Endothelial cell of umbilical vein (primary cell): ENCODE data around the gene COPS4. TPM values are rescaled to one million over a fixed set of nuclear protein-coding genes. Genes with fewer than 3 reads are reported as not detected.

Source experiments
- BruUV-seq: library from RNA; stranded (reverse); fragments of 400-500 nt; replicated peaks from 2 replicates; lab custom pipeline; 2021; lab: Mats Ljungman, UMichigan
- CTCF ChIA-PET: fragments of 300-600, 350-600 bp; sonication (Branson Sonifier 250); formaldehyde crosslinking; loops from one replicate; lab custom pipeline; 2021; ENCODE audit warnings: antibody characterized with exemption, inconsistent platforms; lab: Charles Lee
- POLR2A ChIA-PET: fragments of 300-600, 350-600 bp; sonication (Branson Sonifier 250); formaldehyde crosslinking; loops from one replicate; lab custom pipeline; 2021; ENCODE audit warnings: antibody characterized with exemption, inconsistent platforms; lab: Charles Lee
- DNase-seq: peaks from one replicate; pipeline ENCODE4 v3.0.0-alpha.2; 2011; ENCODE audit warnings: low read depth, low spot score
- FAIRE-seq: peaks from 2 replicates; lab custom pipeline; 2011; peaks lifted over from hg19 to GRCh38; lab: Jason Lieb, UNC
- H2AFZ ChIP-seq: 2 replicates; pipeline ENCODE4 v1.6.0; 2012; ENCODE audit warnings: low read depth, low read length, control low read depth, inconsistent platforms
- H3K27ac ChIP-seq: 2 replicates; pipeline ENCODE4 v1.5.1; 2011; ENCODE audit warnings: low read depth, mild to moderate bottlenecking, control low read depth, low read length, moderate library complexity; ENCODE audit not compliant: insufficient read depth
- H3K27me3 ChIP-seq, 2 experiments: 2 replicates each; pipeline versions ENCODE4 v1.6.0 to v1.6.1; 2011; ENCODE audit warnings: low read length in 2 of 2, mixed read lengths in 1 of 2; ENCODE audit not compliant: control insufficient read depth in 2 of 2, insufficient read depth in 2 of 2
- H3K36me3 ChIP-seq, 2 experiments: 2 replicates in 1 of 2; 3 replicates in 1 of 2; pipeline ENCODE4 v1.5.1; 2011; ENCODE audit warnings: low read length in 2 of 2, mild to moderate bottlenecking in 1 of 2, moderate library complexity in 1 of 2; ENCODE audit not compliant: control insufficient read depth in 2 of 2, insufficient read depth in 2 of 2; ENCODE audit errors: extremely low read depth in 1 of 2
- H3K4me1 ChIP-seq: 3 replicates; pipeline ENCODE4 v1.5.1; 2011; ENCODE audit warnings: mild to moderate bottlenecking, low read length; ENCODE audit not compliant: control insufficient read depth, insufficient read depth; ENCODE audit errors: extremely low read depth
- H3K4me2 ChIP-seq: 2 replicates; pipeline ENCODE4 v1.6.1; 2011; ENCODE audit warnings: low read length, control low read depth, mixed read lengths; ENCODE audit not compliant: insufficient read depth
- H3K4me3 ChIP-seq, 3 experiments: fragments of 200-600 bp in 1 of 3; sonication (generic), shearing (Covaris generic) in 1 of 3; replicated peaks in 1 of 3; 2 replicates each; pipeline ENCODE4 v1.5.1; 2011 to 2016; ENCODE audit warnings: control low read depth in 3 of 3, low read length in 3 of 3, mild to moderate bottlenecking in 2 of 3, inconsistent platforms in 1 of 3, low read depth in 1 of 3, moderate library complexity in 1 of 3; ENCODE audit not compliant: insufficient read depth in 1 of 3
- H3K79me2 ChIP-seq: 2 replicates; pipeline ENCODE4 v1.6.0; 2012; ENCODE audit warnings: low read length, inconsistent platforms; ENCODE audit not compliant: control insufficient read depth, insufficient read depth
- H3K9ac ChIP-seq: replicated peaks from 2 replicates; pipeline ENCODE3; 2011; ENCODE audit warnings: low read length, control low read depth; ENCODE audit not compliant: insufficient read depth; ENCODE audit errors: extremely low read depth
- H3K9me1 ChIP-seq: replicated peaks from 3 replicates; pipeline ENCODE4 v1.6.0; 2011; ENCODE audit warnings: mild to moderate bottlenecking, low read length; ENCODE audit not compliant: control insufficient read depth, insufficient read depth; ENCODE audit errors: extremely low read depth
- H3K9me3 ChIP-seq: replicated peaks from 2 replicates; pipeline ENCODE4 v1.5.1; 2012; ENCODE audit warnings: low read length, inconsistent platforms; ENCODE audit not compliant: control insufficient read depth, insufficient read depth
- H4K20me1 ChIP-seq: replicated peaks from 2 replicates; pipeline ENCODE3; 2011; ENCODE audit warnings: mild to moderate bottlenecking, low read length; ENCODE audit not compliant: control insufficient read depth, insufficient read depth; ENCODE audit errors: extremely low read depth
- CTCF ChIP-seq, 2 donors: IDR thresholded peaks; 1 replicate in 1 of 2; 2 replicates in 1 of 2; pipeline ENCODE4 v1.5.1; 2011; ENCODE audit warnings: low read length in 2 of 2, mild to moderate bottlenecking in 2 of 2, moderate library complexity in 2 of 2, control low read depth in 1 of 2, inconsistent platforms in 1 of 2, low read depth in 1 of 2; ENCODE audit not compliant: insufficient read depth in 1 of 2; ENCODE audit errors: extremely low read depth in 1 of 2
- EZH2 ChIP-seq: IDR thresholded peaks from 2 replicates; pipeline ENCODE4 v1.6.1; 2012; ENCODE audit warnings: borderline replicate concordance, low read depth, mild to moderate bottlenecking, moderate library complexity, low read length, inconsistent platforms; ENCODE audit not compliant: severe bottlenecking
- FOS ChIP-seq: IDR thresholded peaks from 2 replicates; pipeline ENCODE4 v1.6.1; 2011; ENCODE audit warnings: mild to moderate bottlenecking, low read length, moderate library complexity, borderline replicate concordance; ENCODE audit not compliant: insufficient read depth
- GATA2 ChIP-seq: IDR thresholded peaks from 2 replicates; pipeline ENCODE4 v1.7.0; 2011; ENCODE audit warnings: low read depth, mild to moderate bottlenecking, moderate library complexity, mixed read lengths, low read length; ENCODE audit not compliant: insufficient read length, insufficient read depth
- JUN ChIP-seq: IDR thresholded peaks from 2 replicates; pipeline ENCODE4 v1.6.1; 2011; ENCODE audit warnings: borderline replicate concordance, low read depth; ENCODE audit not compliant: insufficient read length, insufficient read depth
- MAX ChIP-seq: IDR thresholded peaks from 2 replicates; pipeline ENCODE4 v1.6.1; 2011; ENCODE audit not compliant: insufficient read depth, insufficient read length
- MYC ChIP-seq: IDR thresholded peaks from one replicate; pipeline ENCODE4 v1.6.1; 2011; ENCODE audit warnings: mild to moderate bottlenecking, low read depth, low read length
- POLR2A ChIP-seq: IDR thresholded peaks from 2 replicates; pipeline ENCODE4 v1.6.1; 2012; ENCODE audit warnings: low read depth, mild to moderate bottlenecking, control low read depth, low read length
- POLR2AphosphoS5 ChIP-seq: IDR thresholded peaks from 2 replicates; pipeline ENCODE4 v1.6.1; 2012; ENCODE audit warnings: low read depth, mild to moderate bottlenecking, control low read depth, low read length, moderate library complexity; ENCODE audit not compliant: insufficient read depth
- dilution Hi-C: fragments of 300-500 bp; cut with MboI; formaldehyde crosslinking; loops from one replicate; pipeline ENCODE4 v1.15.0; 2019; ENCODE audit warnings: low sequenced_read_pairs; ENCODE audit not compliant: extremely low pct_ligation_motif_present
- intact Hi-C: fragments of 100-400 bp; cut with micrococcal nuclease; formaldehyde crosslinking; loops from one replicate; pipeline ENCODE4 v1.10.0; 2022
- polyA plus RNA-seq, 4 experiments: library from polyadenylated mRNA; depleted of rRNA in 3 of 4; stranded (reverse) in 3 of 4; unstranded in 1 of 4; fragments of >200 nt; gene quantifications; 2 replicates each; pipeline versions ENCODE4 v1.2.1 to v1.2.3, GENCODE V29; 2011 to 2012; ENCODE audit warnings: missing spikeins in 1 of 4
- total RNA-seq: library from RNA; stranded (reverse); gene quantifications from 2 replicates; pipeline ENCODE4 v1.2.3, GENCODE V29; 2021

The COPS4 gene
- total and polyA plus RNA-seq, 2 donors (not counting 3 experiments of a cell fraction or from before 2014, with no cell fraction given), result 29.8 to 53.0 TPM

- Histone ChIP-seq H4K20me1 (no peaks in the 10 kb centered on the region), H3K36me3 (no peaks in the 10 kb centered on the region), H3K27me3 (no peaks in the 10 kb centered on the region), H3K4me2 (no peak overlapping the region), H3K27ac (no peak overlapping the region), H3K9ac (no peak overlapping the region), H2AFZ (no peak overlapping the region), H3K79me2 (no peaks in the 10 kb centered on the region), H3K4me3 (no peak overlapping the region), H3K9me3 (no peaks in the 10 kb centered on the region), H3K4me1 (peaks cover 11% of the 10 kb centered on the region), H3K9me1 (no peaks in the 10 kb centered on the region)
- intact Hi-C loops, result no loop called here
- POLR2A ChIA-PET, result no interaction called here
- no peak for TF ChIP-seq GATA2
- TF ChIP-seq CTCF (IDR thresholded peaks at IDR 0.05; ENCODE audit: extremely low read depth in 1 of 2, insufficient read depth in 1 of 2, low read depth in 1 of 2, low read length in 2 of 2), result no peak
- no peak for TF ChIP-seq FOS
- no peak for TF ChIP-seq MAX
- TF ChIP-seq MYC, result no peak
- TF ChIP-seq POLR2AphosphoS5, result no peak
- TF ChIP-seq JUN, result no peak
- no peak for TF ChIP-seq POLR2A
- no peak for TF ChIP-seq EZH2
- CTCF ChIA-PET, result no interaction called here
- dilution Hi-C loops, result no loop called here
- FAIRE-seq, result no peak
- BruUV-seq, result no TSS peak
- no peak for DNase-seq
Observed at GRCh38 chr4:83080561-83080960, 45.6 kb downstream of the COPS4 start.
